GM23338 (cell line): Measurements from ENCODE around the gene TGM6. TPM values are rescaled to one million over a fixed set of nuclear protein-coding genes. Genes with fewer than 3 reads are reported as not detected.

Experiments
- ATAC-seq: fragments of 200-7000 bp; cut with Tn5 transposase; 3 replicates; pipeline ENCODE4 v1.9.1; 2020
- DNase-seq: peaks from one replicate; pipeline ENCODE4 v3.0.0-alpha.2; 2015; ENCODE audit warnings: low spot score
- H2AFZ ChIP-seq: fragments of 200-600 bp; sonication (generic); 2 replicates; pipeline ENCODE4 v1.8.0; 2016; ENCODE audit warnings: antibody characterized with exemption, mild to moderate bottlenecking, moderate library complexity
- H3F3A ChIP-seq: fragments of 200-600 bp; sonication (generic); replicated peaks from 2 replicates; pipeline ENCODE4 v1.8.0; 2017; ENCODE audit warnings: antibody characterized with exemption, mixed run types, low read depth
- H3K27ac ChIP-seq: fragments of 200-600 bp; sonication (generic); 2 replicates; pipeline ENCODE4 v1.6.1; 2016; ENCODE audit warnings: low read depth
- H3K27me3 ChIP-seq: fragments of 200-600 bp; sonication (generic); 2 replicates; pipeline ENCODE4 v1.8.0; 2016; ENCODE audit warnings: mild to moderate bottlenecking, mixed run types, moderate library complexity; ENCODE audit not compliant: insufficient read depth
- H3K36me3 ChIP-seq: fragments of 200-600 bp; sonication (generic); 2 replicates; pipeline ENCODE4 v1.8.0; 2016; ENCODE audit warnings: mild to moderate bottlenecking; ENCODE audit not compliant: insufficient read depth
- H3K4me1 ChIP-seq: fragments of 200-600 bp; sonication (generic); 2 replicates; pipeline ENCODE4 v1.8.0; 2016; ENCODE audit warnings: mild to moderate bottlenecking, moderate library complexity; ENCODE audit not compliant: insufficient read depth
- H3K4me2 ChIP-seq: fragments of 200-600 bp; sonication (generic); 2 replicates; pipeline ENCODE4 v1.7.1; 2017; ENCODE audit warnings: mixed run types
- H3K4me3 ChIP-seq: fragments of 200-600 bp; sonication (generic); 2 replicates; pipeline ENCODE4 v1.6.1; 2016; ENCODE audit warnings: mixed run types
- H3K79me2 ChIP-seq: fragments of 200-600 bp; sonication (generic); replicated peaks from 2 replicates; pipeline ENCODE4 v1.8.0; 2017; ENCODE audit warnings: mild to moderate bottlenecking; ENCODE audit not compliant: insufficient read depth
- H3K9me2 ChIP-seq: fragments of 200-600 bp; sonication (generic); 2 replicates; pipeline ENCODE4 v1.8.0; 2017; ENCODE audit not compliant: insufficient read depth
- H4K20me1 ChIP-seq: fragments of 200-600 bp; sonication (generic); replicated peaks from 2 replicates; pipeline ENCODE4 v1.8.0; 2017; ENCODE audit warnings: mild to moderate bottlenecking; ENCODE audit not compliant: insufficient read depth
- H3K27ac Mint-ChIP-seq: 2 replicates; pipeline ENCODE4 v1.8.0; 2020; ENCODE audit warnings: inconsistent platforms, mild to moderate bottlenecking, moderate library complexity, mixed read lengths
- H3K27me3 Mint-ChIP-seq: 3 replicates; pipeline ENCODE4 v1.8.0; 2022; ENCODE audit warnings: low read depth, mild to moderate bottlenecking, moderate library complexity, mixed read lengths, inconsistent platforms; ENCODE audit not compliant: insufficient read depth, poor library complexity
- H3K36me3 Mint-ChIP-seq: 3 replicates; pipeline ENCODE4 v1.8.0; 2021; ENCODE audit warnings: low read depth, mild to moderate bottlenecking, inconsistent platforms, moderate library complexity, mixed read lengths
- H3K4me1 Mint-ChIP-seq: 3 replicates; pipeline ENCODE4 v1.8.0; 2020; ENCODE audit warnings: mild to moderate bottlenecking, inconsistent platforms, mixed read lengths
- H3K4me3 Mint-ChIP-seq: 3 replicates; pipeline ENCODE4 v1.8.0; 2021; ENCODE audit warnings: moderate library complexity, mild to moderate bottlenecking, inconsistent platforms, mixed read lengths
- H3K9me3 Mint-ChIP-seq: 3 replicates; pipeline ENCODE4 v1.8.0; 2020; ENCODE audit warnings: moderate library complexity, mild to moderate bottlenecking, inconsistent platforms, mixed read lengths
- EZH2 ChIP-seq: fragments of 200-600 bp; sonication (generic); IDR thresholded peaks from one replicate; pipeline ENCODE4 v1.8.0; 2017; ENCODE audit warnings: antibody characterized with exemption, mild to moderate bottlenecking, low read depth; ENCODE audit not compliant: unreplicated experiment
- EZH2phosphoT487 ChIP-seq: fragments of 200-600 bp; sonication (generic); IDR thresholded peaks from one replicate; pipeline ENCODE4 v1.8.1; 2018; ENCODE audit warnings: antibody characterized with exemption; ENCODE audit not compliant: unreplicated experiment
- NANOG ChIP-seq: IDR thresholded peaks from 2 replicates; pipeline ENCODE4 v1.6.1; 2016; ENCODE audit warnings: antibody characterized with exemption, borderline replicate concordance
- STAT1 ChIP-seq: IDR thresholded peaks from one replicate; pipeline ENCODE4 v1.6.1; 2016; ENCODE audit warnings: antibody characterized with exemption; ENCODE audit not compliant: unreplicated experiment
- polyA plus RNA-seq: library from polyadenylated mRNA; unstranded; fragments of >200 nt; fragmentation: Nextera tagmentation; extraction: Ambion mirVana; gene quantifications from 2 replicates; pipeline ENCODE4 v1.2.1, GENCODE V29; 2016
- total RNA-seq: library from RNA; depleted of rRNA; stranded (reverse); fragments of >200 nt; shearing (Covaris generic); gene quantifications from 2 replicates; pipeline ENCODE4 v1.2.3, GENCODE V29; 2014
- TF ChIP-seq, protein P1 (sequence below): fragments of 250-450 bp; sonication (Bioruptor Pico); IDR thresholded peaks from 2 replicates; pipeline ENCODE4 v1.5.0; 2020; ENCODE audit warnings: mild to moderate bottlenecking, moderate library complexity
- TF ChIP-seq, protein P2 (sequence below): IDR thresholded peaks from 2 replicates; pipeline ENCODE4 v1.6.1; 2016; ENCODE audit warnings: antibody characterized with exemption

The TGM6 gene
- total and polyA plus RNA-seq, 2 experiments from 2014 or later: not detected

DNA sequence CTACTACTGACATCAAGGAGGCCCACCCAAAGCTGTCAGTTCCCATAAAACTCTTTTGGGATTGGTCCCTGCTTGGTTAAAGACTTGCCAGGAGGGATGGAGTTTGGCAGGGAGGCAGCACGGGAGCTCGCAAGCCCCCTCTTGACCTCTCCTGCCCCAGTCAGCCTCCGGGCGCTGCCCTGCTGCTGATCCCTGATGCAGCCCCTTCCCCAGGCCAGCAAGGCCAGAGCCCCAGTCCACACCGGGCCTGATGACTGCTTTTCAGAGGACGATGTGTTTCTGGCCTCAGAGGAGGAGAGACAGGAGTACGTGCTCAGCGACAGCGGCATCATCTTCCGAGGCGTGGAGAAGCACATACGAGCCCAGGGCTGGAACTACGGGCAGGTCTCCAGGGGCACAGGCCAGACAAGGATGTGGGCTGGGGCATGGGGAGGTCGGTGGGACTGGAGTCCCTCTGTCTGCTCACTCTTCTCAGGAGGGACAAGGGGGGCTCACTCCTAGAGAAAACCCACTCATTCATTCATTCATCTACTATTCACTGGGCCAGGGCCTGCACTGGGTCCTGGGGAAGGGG is 15.6 kb downstream of the TGM6 start (continued):
- TF ChIP-seq, protein P1, sequence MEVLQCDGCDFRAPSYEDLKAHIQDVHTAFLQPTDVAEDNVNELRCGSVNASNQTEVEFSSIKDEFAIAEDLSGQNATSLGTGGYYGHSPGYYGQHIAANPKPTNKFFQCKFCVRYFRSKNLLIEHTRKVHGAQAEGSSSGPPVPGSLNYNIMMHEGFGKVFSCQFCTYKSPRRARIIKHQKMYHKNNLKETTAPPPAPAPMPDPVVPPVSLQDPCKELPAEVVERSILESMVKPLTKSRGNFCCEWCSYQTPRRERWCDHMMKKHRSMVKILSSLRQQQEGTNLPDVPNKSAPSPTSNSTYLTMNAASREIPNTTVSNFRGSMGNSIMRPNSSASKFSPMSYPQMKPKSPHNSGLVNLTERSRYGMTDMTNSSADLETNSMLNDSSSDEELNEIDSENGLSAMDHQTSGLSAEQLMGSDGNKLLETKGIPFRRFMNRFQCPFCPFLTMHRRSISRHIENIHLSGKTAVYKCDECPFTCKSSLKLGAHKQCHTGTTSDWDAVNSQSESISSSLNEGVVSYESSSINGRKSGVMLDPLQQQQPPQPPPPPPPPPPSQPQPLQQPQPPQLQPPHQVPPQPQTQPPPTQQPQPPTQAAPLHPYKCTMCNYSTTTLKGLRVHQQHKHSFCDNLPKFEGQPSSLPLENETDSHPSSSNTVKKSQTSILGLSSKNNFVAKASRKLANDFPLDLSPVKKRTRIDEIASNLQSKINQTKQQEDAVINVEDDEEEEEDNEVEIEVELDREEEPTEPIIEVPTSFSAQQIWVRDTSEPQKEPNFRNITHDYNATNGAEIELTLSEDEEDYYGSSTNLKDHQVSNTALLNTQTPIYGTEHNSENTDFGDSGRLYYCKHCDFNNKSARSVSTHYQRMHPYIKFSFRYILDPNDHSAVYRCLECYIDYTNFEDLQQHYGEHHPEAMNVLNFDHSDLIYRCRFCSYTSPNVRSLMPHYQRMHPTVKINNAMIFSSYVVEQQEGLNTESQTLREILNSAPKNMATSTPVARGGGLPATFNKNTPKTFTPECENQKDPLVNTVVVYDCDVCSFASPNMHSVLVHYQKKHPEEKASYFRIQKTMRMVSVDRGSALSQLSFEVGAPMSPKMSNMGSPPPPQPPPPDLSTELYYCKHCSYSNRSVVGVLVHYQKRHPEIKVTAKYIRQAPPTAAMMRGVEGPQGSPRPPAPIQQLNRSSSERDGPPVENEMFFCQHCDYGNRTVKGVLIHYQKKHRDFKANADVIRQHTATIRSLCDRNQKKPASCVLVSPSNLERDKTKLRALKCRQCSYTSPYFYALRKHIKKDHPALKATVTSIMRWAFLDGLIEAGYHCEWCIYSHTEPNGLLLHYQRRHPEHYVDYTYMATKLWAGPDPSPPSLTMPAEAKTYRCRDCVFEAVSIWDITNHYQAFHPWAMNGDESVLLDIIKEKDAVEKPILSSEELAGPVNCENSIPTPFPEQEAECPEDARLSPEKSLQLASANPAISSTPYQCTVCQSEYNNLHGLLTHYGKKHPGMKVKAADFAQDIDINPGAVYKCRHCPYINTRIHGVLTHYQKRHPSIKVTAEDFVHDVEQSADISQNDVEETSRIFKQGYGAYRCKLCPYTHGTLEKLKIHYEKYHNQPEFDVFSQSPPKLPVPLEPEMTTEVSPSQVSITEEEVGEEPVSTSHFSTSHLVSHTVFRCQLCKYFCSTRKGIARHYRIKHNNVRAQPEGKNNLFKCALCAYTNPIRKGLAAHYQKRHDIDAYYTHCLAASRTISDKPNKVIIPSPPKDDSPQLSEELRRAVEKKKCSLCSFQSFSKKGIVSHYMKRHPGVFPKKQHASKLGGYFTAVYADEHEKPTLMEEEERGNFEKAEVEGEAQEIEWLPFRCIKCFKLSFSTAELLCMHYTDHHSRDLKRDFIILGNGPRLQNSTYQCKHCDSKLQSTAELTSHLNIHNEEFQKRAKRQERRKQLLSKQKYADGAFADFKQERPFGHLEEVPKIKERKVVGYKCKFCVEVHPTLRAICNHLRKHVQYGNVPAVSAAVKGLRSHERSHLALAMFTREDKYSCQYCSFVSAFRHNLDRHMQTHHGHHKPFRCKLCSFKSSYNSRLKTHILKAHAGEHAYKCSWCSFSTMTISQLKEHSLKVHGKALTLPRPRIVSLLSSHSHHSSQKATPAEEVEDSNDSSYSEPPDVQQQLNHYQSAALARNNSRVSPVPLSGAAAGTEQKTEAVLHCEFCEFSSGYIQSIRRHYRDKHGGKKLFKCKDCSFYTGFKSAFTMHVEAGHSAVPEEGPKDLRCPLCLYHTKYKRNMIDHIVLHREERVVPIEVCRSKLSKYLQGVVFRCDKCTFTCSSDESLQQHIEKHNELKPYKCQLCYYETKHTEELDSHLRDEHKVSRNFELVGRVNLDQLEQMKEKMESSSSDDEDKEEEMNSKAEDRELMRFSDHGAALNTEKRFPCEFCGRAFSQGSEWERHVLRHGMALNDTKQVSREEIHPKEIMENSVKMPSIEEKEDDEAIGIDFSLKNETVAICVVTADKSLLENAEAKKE (CRISPR knock-in tag): no peak
- no peak for TF ChIP-seq EZH2
- TF ChIP-seq NANOG: no peak
- no peak for TF ChIP-seq EZH2phosphoT487
- TF ChIP-seq, protein P2, sequence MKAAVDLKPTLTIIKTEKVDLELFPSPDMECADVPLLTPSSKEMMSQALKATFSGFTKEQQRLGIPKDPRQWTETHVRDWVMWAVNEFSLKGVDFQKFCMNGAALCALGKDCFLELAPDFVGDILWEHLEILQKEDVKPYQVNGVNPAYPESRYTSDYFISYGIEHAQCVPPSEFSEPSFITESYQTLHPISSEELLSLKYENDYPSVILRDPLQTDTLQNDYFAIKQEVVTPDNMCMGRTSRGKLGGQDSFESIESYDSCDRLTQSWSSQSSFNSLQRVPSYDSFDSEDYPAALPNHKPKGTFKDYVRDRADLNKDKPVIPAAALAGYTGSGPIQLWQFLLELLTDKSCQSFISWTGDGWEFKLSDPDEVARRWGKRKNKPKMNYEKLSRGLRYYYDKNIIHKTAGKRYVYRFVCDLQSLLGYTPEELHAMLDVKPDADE: no peak

DNA sequence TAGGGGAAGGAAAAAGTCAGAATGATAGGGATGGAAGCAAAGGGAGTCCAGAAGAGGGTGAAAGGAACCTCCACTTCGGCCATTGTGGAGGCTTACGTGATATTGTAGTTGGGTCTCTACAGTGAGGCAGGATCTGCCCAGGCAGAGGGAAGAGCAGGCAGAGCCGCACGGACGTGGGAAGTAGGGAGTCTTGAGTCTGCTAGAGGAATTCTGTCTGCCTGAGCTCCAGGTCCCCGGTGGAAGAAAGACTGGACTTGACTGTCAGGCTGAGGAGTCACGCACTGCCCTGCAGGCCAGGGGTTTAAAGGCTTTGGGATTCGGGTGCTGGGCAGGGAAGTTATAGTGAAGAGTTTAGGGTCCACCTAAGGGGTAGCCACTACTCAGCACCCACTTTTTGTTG is 16.4 kb downstream of the TGM6 start:
- no peaks in the 10 kb centered on the region for H3K36me3 Mint-ChIP-seq
- TF ChIP-seq STAT1: no peak
- TF ChIP-seq, protein P1 (CRISPR knock-in tag): no peak
- H2AFZ ChIP-seq: no peak overlapping the region
- H3K4me3 Mint-ChIP-seq: no peak overlapping the region
- no peaks in the 10 kb centered on the region for H3K4me1 ChIP-seq
- no peak for ATAC-seq
- no peaks in the 10 kb centered on the region for H4K20me1 ChIP-seq
- no peaks in the 10 kb centered on the region for H3K9me2 ChIP-seq
- no peak overlapping the region for H3K27ac ChIP-seq
- H3F3A ChIP-seq: no peaks in the 10 kb centered on the region
- H3K9me3 Mint-ChIP-seq: no peaks in the 10 kb centered on the region
- H3K79me2 ChIP-seq: no peaks in the 10 kb centered on the region
- no peak overlapping the region for H3K4me3 ChIP-seq
- no peaks in the 10 kb centered on the region for H3K27me3 ChIP-seq
- H3K36me3 ChIP-seq: no peaks in the 10 kb centered on the region
- no peak for DNase-seq
- no peak overlapping the region for H3K27ac Mint-ChIP-seq
- no peak overlapping the region for H3K4me2 ChIP-seq
- H3K27me3 Mint-ChIP-seq: no peaks in the 10 kb centered on the region
- H3K4me1 Mint-ChIP-seq: no peaks in the 10 kb centered on the region
